WERI-Rb-1 (cell line): ENCODE results near the gene NPDC1.

Experiments
- DNase-seq: peaks from one replicate; pipeline ENCODE4 v3.0.0-alpha.2; 2020
- H3K27ac ChIP-seq: fragments of 250-450 bp; sonication (Bioruptor Pico); 2 replicates; pipeline ENCODE4 v1.5.1; 2020; ENCODE audit warnings: mild to moderate bottlenecking, moderate library complexity
- H3K27me3 ChIP-seq: fragments of 250-450 bp; sonication (Bioruptor Pico); 2 replicates; pipeline ENCODE4 v1.5.1; 2021; ENCODE audit warnings: mild to moderate bottlenecking, low read depth, moderate library complexity; ENCODE audit not compliant: insufficient read depth, severe bottlenecking
- H3K36me3 ChIP-seq: fragments of 250-450 bp; sonication (Bioruptor Pico); 2 replicates; pipeline ENCODE4 v1.5.1; 2020; ENCODE audit warnings: mild to moderate bottlenecking, moderate library complexity
- H3K4me3 ChIP-seq: 2 replicates; pipeline ENCODE4 v1.5.1; 2011; ENCODE audit warnings: low read depth, mild to moderate bottlenecking, control low read depth, low read length
- H3K9me3 ChIP-seq: fragments of 250-450 bp; sonication (Bioruptor Pico); 2 replicates; pipeline ENCODE4 v1.5.1; 2021; ENCODE audit warnings: mild to moderate bottlenecking, moderate library complexity; ENCODE audit not compliant: severe bottlenecking
- TF ChIP-seq, protein P1 (sequence below): IDR thresholded peaks from 2 replicates; pipeline ENCODE4 v1.5.1; 2011; ENCODE audit warnings: low read depth, mild to moderate bottlenecking, control low read depth, inconsistent platforms, low read length

NPDC1 gene

DNA sequence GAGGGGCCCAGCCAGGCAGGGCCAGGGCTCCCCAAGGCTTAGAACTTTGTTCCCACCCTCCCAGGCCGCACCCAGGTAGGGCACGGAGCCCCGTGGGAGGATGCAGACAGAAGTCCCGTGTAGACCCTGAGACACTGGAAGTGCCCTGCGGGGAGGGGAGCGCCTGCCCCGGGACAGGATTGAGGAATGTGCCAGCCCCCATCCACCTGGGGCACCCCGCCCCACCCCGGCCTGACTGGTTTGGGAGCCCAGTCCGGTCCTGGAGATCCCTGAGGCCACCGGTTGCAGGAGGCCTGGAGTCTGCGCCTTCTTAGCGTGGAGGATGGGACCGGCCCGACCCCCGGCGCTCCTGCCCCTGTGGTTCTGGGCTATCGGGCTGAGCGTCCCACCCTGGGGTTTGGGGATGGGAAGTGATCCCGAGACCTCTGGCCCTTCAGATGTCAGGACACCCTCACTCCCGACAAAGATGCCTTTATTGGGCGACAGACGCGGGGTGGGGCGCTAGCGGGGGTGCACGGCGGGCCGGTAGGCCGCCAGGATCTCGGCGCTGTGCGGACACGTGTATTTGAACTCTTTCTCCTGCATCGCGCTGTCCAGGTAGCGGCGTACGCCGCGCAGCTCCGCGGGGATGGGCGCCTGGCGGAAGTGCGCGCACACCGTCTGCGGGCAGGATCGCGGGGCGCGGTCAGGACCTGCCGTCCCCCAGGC, 51.6 kb downstream of the NPDC1 start:
- TF ChIP-seq, protein P1, sequence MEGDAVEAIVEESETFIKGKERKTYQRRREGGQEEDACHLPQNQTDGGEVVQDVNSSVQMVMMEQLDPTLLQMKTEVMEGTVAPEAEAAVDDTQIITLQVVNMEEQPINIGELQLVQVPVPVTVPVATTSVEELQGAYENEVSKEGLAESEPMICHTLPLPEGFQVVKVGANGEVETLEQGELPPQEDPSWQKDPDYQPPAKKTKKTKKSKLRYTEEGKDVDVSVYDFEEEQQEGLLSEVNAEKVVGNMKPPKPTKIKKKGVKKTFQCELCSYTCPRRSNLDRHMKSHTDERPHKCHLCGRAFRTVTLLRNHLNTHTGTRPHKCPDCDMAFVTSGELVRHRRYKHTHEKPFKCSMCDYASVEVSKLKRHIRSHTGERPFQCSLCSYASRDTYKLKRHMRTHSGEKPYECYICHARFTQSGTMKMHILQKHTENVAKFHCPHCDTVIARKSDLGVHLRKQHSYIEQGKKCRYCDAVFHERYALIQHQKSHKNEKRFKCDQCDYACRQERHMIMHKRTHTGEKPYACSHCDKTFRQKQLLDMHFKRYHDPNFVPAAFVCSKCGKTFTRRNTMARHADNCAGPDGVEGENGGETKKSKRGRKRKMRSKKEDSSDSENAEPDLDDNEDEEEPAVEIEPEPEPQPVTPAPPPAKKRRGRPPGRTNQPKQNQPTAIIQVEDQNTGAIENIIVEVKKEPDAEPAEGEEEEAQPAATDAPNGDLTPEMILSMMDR = no peak
- H3K27me3 ChIP-seq = no peaks in the 10 kb centered on the region
- no peak overlapping the region for H3K4me3 ChIP-seq
- no peak for DNase-seq
- peaks cover 4% of the 10 kb centered on the region for H3K9me3 ChIP-seq
- no peak overlapping the region for H3K27ac ChIP-seq
- H3K36me3 ChIP-seq = peaks cover 20% of the 10 kb centered on the region

DNA sequence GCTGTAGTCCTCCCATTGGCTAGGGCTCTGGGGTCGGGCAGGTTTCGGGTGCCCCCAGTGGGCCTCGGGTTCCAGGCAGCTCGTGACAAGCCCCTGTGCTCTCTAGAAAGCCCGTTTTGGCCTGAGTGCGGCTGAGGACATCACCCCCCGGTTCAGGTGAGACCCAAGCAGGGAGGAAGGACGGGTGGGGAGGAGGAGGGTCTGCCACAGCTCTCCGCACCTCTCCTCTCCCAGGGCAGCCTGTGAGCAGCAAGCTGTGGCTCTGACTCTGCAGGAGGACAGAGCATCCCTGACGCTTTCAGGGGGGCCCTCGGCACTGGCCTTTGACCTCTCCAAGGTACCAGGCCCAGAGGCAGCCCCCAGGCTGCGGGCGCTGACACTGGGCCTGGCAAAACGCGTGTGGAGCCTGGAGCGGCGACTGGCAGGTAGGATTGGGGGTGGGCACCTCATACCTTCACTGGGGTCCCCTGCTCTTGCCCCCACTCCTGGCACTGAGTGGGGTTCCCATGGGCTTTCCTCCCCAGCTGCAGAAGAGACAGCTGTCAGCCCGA, 53.1 kb downstream of the NPDC1 start:
- Histone ChIP-seq H3K4me3 (peak overlapping the region; percentile 67), H3K9me3 (peaks cover 4% of the 10 kb centered on the region), H3K27me3 (no peaks in the 10 kb centered on the region), H3K36me3 (peaks cover 20% of the 10 kb centered on the region), H3K27ac (peak overlapping the region; percentile 90)
- TF ChIP-seq, protein P1 = no peak
- no peak for DNase-seq

DNA sequence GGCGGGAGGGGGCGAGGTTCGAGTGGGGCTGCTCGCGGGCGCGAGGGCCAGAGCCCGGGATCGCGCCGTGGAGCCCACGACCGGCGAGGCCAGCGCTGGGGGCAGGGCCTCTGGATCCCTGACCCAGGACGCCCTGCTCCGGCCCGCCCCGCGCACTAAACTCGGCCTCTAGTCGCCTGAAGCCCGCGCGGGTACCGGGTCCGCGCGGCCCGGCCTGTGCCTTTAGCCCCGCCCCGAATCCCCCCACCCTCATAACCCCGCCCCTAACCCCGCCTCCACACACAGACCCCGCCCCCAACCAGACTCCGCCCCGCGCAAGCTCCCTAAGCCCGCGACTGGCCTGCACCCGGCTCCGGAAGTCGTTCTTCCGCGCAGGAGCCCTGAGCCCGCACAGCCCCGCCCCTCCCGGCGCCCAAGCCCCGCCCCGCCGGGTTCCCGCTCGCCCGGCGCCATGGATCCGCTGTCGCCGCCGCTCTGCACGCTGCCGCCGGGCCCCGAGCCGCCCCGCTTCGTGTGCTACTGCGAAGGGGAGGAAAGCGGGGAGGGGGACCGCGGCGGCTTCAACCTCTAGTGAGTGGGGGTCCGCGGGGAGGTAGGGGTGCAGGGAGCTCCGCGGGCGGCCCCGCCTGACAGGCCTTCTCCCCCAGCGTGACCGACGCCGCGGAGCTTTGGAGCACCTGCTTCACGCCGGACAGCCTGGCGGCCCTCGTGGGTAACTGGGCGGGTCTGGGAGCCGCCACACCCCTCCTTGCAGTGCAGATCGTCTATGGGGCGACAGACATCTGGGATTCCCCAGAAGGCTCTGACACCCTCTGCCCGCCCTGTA, 53.8 kb downstream of the NPDC1 start, which contains the start of gene PAXX:
Gene PAXX (plus strand): TSS at position 430 of the 826 bp plus-strand sequence. CDS start 22 bp downstream, at position 452.
- Histone ChIP-seq H3K9me3 (peaks cover 4% of the 10 kb centered on the region), H3K36me3 (peaks cover 20% of the 10 kb centered on the region), H3K4me3 (peak within 1 kb of the TSS; percentile 67), H3K27ac (peak within 1 kb of the TSS; percentile 90), H3K27me3 (no peaks in the 10 kb centered on the region)
- TF ChIP-seq, protein P1 = no peak
- peak; percentile 91 for DNase-seq

DNA sequence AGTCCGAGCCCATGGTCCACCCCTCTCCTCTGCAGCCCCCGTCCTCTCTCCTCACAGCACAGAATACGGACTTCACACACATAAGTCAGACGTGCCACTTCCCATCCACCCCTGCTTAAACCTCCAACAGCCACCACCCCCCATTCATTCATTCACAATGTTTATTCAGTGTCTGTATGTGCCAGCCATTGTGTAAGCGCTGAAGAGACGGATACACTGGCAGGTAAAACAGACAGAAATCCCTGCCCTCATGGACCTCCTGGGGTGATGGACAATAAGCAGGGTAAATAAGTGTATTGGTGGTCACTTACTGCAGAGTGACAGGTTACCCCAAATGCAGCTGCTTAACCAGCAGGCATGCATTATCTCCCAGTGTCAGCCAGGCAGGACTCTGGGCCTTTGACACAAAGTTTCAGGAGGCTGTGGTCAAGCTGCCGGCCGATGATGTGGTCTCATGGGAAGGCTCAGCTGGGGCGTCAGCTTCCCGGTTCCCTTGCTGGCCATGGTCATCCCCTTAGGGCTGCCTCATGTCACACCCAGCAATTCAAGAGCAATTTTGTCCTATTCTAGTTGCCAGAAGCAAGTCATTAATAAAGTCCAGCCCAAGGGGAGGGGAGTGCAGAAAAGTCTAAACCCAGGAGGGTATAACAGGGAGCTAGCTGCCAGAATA, 55.6 kb downstream of the NPDC1 start:
- no peaks in the 10 kb centered on the region for H3K27me3 ChIP-seq
- TF ChIP-seq, protein P1 = no peak
- peaks cover 4% of the 10 kb centered on the region for H3K9me3 ChIP-seq
- peaks cover 20% of the 10 kb centered on the region for H3K36me3 ChIP-seq
- DNase-seq = no peak
- H3K27ac ChIP-seq = no peak overlapping the region
- H3K4me3 ChIP-seq = no peak overlapping the region
